Osteoblast (primary cell): ENCODE results near the gene COA3. TPM values are rescaled to one million over a fixed set of nuclear protein-coding genes. Genes with fewer than 3 reads are reported as not detected.

Experiments
- DNase-seq: peaks from one replicate; pipeline ENCODE4 v3.0.0; 2011; ENCODE audit warnings: low spot score, mixed read lengths; ENCODE audit not compliant: insufficient read length; ENCODE audit errors: missing footprints
- H2AFZ ChIP-seq: 2 replicates; pipeline ENCODE4 v1.6.0; 2011; ENCODE audit warnings: mild to moderate bottlenecking, low read length
- H3K27ac ChIP-seq: 2 replicates; pipeline ENCODE4 v1.5.1; 2011; ENCODE audit warnings: mild to moderate bottlenecking, low read depth, low read length, moderate library complexity
- H3K27me3 ChIP-seq: 2 replicates; pipeline ENCODE4 v1.6.0; 2012; ENCODE audit warnings: mild to moderate bottlenecking, control low read depth, inconsistent platforms, low read length, moderate library complexity; ENCODE audit not compliant: insufficient read depth
- H3K36me3 ChIP-seq: 2 replicates; pipeline ENCODE4 v1.5.1; 2011; ENCODE audit warnings: mild to moderate bottlenecking, low read length, control low read depth, moderate library complexity; ENCODE audit not compliant: insufficient read depth
- H3K4me1 ChIP-seq: 2 replicates; pipeline ENCODE4 v1.5.1; 2011; ENCODE audit warnings: mild to moderate bottlenecking, low read length, control low read depth, moderate library complexity; ENCODE audit not compliant: insufficient read depth
- H3K4me2 ChIP-seq: 2 replicates; pipeline ENCODE4 v1.6.0; 2011; ENCODE audit warnings: mild to moderate bottlenecking, low read length; ENCODE audit not compliant: insufficient read depth
- H3K4me3 ChIP-seq: fragments of 200-600 bp; sonication (generic); 3 replicates; pipeline ENCODE4 v1.5.1; 2012; ENCODE audit warnings: mild to moderate bottlenecking, low read length, inconsistent platforms; ENCODE audit not compliant: insufficient read depth
- H3K79me2 ChIP-seq: 2 replicates; pipeline ENCODE4 v1.6.0; 2012; ENCODE audit warnings: mild to moderate bottlenecking, low read length, control low read depth, inconsistent platforms; ENCODE audit not compliant: insufficient read depth
- H3K9me3 ChIP-seq: 2 replicates; pipeline ENCODE4 v1.5.1; 2011; ENCODE audit warnings: low read depth, low read length, control low read depth
- H4K20me1 ChIP-seq: 2 replicates; pipeline ENCODE4 v1.6.0; 2012; ENCODE audit warnings: mild to moderate bottlenecking, low read length, control low read depth; ENCODE audit not compliant: insufficient read depth
- CTCF ChIP-seq: IDR thresholded peaks from 2 replicates; pipeline ENCODE4 v1.5.1; 2011; ENCODE audit warnings: mild to moderate bottlenecking, low read depth, low read length, moderate library complexity; ENCODE audit errors: extremely low read depth
- total RNA-seq: library from RNA; depleted of rRNA; stranded (reverse); fragments of >200 nt; gene quantifications from 2 replicates; pipeline ENCODE4 v1.2.3, GENCODE V29; 2012

The COA3 gene
- total RNA-seq, 1 donor: 44.2 TPM

GRCh38 chr17:42778570-42778969, 19.9 kb downstream of the COA3 start:
- Histone ChIP-seq H3K4me1 (peaks cover 47% of the 10 kb centered on the region), H3K9me3 (no peaks in the 10 kb centered on the region), H3K79me2 (peaks cover 20% of the 10 kb centered on the region), H3K4me2 (no peak overlapping the region), H2AFZ (no peak overlapping the region), H3K27ac (no peak overlapping the region), H4K20me1 (peaks cover 3% of the 10 kb centered on the region), H3K36me3 (peaks cover 36% of the 10 kb centered on the region), H3K27me3 (no peaks in the 10 kb centered on the region), H3K4me3 (no peak overlapping the region)
- no peak for DNase-seq
- no peak for TF ChIP-seq CTCF

- no peak for TF ChIP-seq CTCF
- Histone ChIP-seq H3K27ac (peak overlapping the region; percentile 63), H3K9me3 (no peaks in the 10 kb centered on the region), H3K36me3 (peaks cover 36% of the 10 kb centered on the region), H2AFZ (no peak overlapping the region), H4K20me1 (peaks cover 3% of the 10 kb centered on the region), H3K79me2 (peaks cover 7% of the 10 kb centered on the region), H3K4me1 (peaks cover 35% of the 10 kb centered on the region), H3K4me2 (peak overlapping the region; percentile 17), H3K27me3 (no peaks in the 10 kb centered on the region), H3K4me3 (no peak overlapping the region)
- DNase-seq: peak; percentile 88
These were observed 22.9 kb downstream of the COA3 start for GRCh38 chr17:42775534-42776098.

GRCh38 chr17:42774066-42774745, 24.3 kb downstream of the COA3 start:
- Histone ChIP-seq H3K4me2 (peak overlapping the region; percentile 98), H3K27ac (peak overlapping the region; percentile 86), H3K36me3 (peaks cover 34% of the 10 kb centered on the region), H3K79me2 (peaks cover 7% of the 10 kb centered on the region), H2AFZ (peak overlapping the region; percentile 95), H3K9me3 (no peaks in the 10 kb centered on the region), H3K4me1 (peaks cover 28% of the 10 kb centered on the region), H4K20me1 (no peaks in the 10 kb centered on the region), H3K27me3 (no peaks in the 10 kb centered on the region), H3K4me3 (peak overlapping the region; percentile 88)
- no peak for TF ChIP-seq CTCF
- peak; percentile 71 for DNase-seq

GRCh38 chr17:42773290-42774035, 25.0 kb downstream of the COA3 start, which contains the start of gene VPS25:
Gene VPS25 (plus strand): TSS chr17:42773449. CDS start chr17:42773476, 27 bp downstream.
- peak; percentile 98 for DNase-seq
- no peaks in the 10 kb centered on the region for H3K9me3 ChIP-seq
- H3K27me3 ChIP-seq: no peaks in the 10 kb centered on the region
- peak within 1 kb of the TSS; percentile 88 for H3K4me3 ChIP-seq
- H2AFZ ChIP-seq: peak within 1 kb of the TSS; percentile 95
- peak within 1 kb of the TSS; percentile 98 for H3K4me2 ChIP-seq
- peaks cover 28% of the 10 kb centered on the region for H3K4me1 ChIP-seq
- peaks cover 27% of the 10 kb centered on the region for H3K36me3 ChIP-seq
- peak; percentile 15 for TF ChIP-seq CTCF
- H3K79me2 ChIP-seq: peaks cover 7% of the 10 kb centered on the region
- peak within 1 kb of the TSS; percentile 86 for H3K27ac ChIP-seq
- H4K20me1 ChIP-seq: no peaks in the 10 kb centered on the region
